HL-60 (cell line): ENCODE results near the gene FFAR2.
A peak's percentile ranks its signal among the peaks of the same experiment; 100 is the strongest.

Experiments used
- DNase-seq, 2 experiments: peaks; one replicate each; pipeline ENCODE4 v3.0.0-alpha.2; 2010 to 2020; ENCODE audit warnings: low read depth in 1 of 2, low spot score in 1 of 2
- H3K27ac ChIP-seq: fragments of 250-450 bp; sonication (Bioruptor Pico); replicated peaks from 2 replicates; pipeline ENCODE4 v1.5.1; 2020; ENCODE audit warnings: mild to moderate bottlenecking, moderate library complexity
- H3K27me3 ChIP-seq: fragments of 250-450 bp; sonication (Bioruptor Pico); 2 replicates; pipeline ENCODE4 v1.5.1; 2021; ENCODE audit warnings: mild to moderate bottlenecking, moderate library complexity; ENCODE audit not compliant: insufficient read depth, poor library complexity, severe bottlenecking
- H3K4me3 ChIP-seq: replicated peaks from 2 replicates; pipeline ENCODE4 v1.5.1; 2011; ENCODE audit warnings: mild to moderate bottlenecking, control low read depth, low read length; ENCODE audit not compliant: insufficient read depth
- GABPA ChIP-seq: IDR thresholded peaks from 2 replicates; pipeline ENCODE4 v1.6.1; 2012; ENCODE audit warnings: low read depth
- POLR2AphosphoS5 ChIP-seq: IDR thresholded peaks from 2 replicates; pipeline ENCODE4 v1.6.1; 2012; ENCODE audit warnings: low read depth
- SPI1 ChIP-seq: IDR thresholded peaks from 2 replicates; pipeline ENCODE4 v1.6.1; 2012; ENCODE audit warnings: low read depth, mild to moderate bottlenecking, borderline replicate concordance
- TF ChIP-seq, protein P1 (sequence below): IDR thresholded peaks from 2 replicates; pipeline ENCODE4 v1.6.1; 2012; ENCODE audit warnings: low read depth; ENCODE audit not compliant: insufficient replicate concordance
- TF ChIP-seq, protein P2 (sequence below): IDR thresholded peaks from one replicate; pipeline ENCODE4 v1.5.1; 2011; ENCODE audit warnings: low read length, control low read depth, inconsistent platforms; ENCODE audit not compliant: insufficient read depth

The FFAR2 gene

DNA sequence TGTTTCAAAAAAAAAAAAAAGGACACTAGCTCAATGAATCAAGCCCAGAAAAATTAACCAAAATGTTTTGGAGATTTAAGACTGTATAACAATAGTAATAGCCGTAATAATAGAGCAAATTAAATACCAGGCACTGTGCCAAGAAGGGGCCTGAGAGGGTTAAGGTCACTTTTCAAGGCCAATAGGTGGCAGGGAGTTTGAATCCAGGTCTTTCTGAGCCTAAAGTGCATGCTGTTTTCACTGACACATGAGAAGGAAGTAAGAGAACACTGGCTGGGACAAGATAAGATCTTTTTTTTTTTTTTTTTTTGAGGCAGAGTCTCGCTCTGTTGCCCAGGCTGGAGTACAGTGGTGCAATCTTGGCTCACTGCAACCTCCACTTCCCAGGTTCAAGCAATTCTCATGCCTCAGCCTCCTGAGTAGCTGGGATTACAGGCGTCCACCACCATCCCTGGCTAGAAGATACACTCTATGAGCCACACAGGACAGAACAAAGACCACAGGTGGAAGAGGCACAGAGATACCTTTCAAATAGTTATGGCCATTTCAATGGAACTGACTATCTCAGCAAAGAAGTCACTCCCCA is 7.7 kb downstream of the FFAR2 start:
- Histone ChIP-seq H3K4me3 (no peak overlapping the region), H3K27me3 (no peaks in the 10 kb centered on the region), H3K27ac (no peak overlapping the region)
- TF ChIP-seq, protein P1, sequence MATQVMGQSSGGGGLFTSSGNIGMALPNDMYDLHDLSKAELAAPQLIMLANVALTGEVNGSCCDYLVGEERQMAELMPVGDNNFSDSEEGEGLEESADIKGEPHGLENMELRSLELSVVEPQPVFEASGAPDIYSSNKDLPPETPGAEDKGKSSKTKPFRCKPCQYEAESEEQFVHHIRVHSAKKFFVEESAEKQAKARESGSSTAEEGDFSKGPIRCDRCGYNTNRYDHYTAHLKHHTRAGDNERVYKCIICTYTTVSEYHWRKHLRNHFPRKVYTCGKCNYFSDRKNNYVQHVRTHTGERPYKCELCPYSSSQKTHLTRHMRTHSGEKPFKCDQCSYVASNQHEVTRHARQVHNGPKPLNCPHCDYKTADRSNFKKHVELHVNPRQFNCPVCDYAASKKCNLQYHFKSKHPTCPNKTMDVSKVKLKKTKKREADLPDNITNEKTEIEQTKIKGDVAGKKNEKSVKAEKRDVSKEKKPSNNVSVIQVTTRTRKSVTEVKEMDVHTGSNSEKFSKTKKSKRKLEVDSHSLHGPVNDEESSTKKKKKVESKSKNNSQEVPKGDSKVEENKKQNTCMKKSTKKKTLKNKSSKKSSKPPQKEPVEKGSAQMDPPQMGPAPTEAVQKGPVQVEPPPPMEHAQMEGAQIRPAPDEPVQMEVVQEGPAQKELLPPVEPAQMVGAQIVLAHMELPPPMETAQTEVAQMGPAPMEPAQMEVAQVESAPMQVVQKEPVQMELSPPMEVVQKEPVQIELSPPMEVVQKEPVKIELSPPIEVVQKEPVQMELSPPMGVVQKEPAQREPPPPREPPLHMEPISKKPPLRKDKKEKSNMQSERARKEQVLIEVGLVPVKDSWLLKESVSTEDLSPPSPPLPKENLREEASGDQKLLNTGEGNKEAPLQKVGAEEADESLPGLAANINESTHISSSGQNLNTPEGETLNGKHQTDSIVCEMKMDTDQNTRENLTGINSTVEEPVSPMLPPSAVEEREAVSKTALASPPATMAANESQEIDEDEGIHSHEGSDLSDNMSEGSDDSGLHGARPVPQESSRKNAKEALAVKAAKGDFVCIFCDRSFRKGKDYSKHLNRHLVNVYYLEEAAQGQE: no peak
- TF ChIP-seq POLR2AphosphoS5: no peak
- TF ChIP-seq, protein P2, sequence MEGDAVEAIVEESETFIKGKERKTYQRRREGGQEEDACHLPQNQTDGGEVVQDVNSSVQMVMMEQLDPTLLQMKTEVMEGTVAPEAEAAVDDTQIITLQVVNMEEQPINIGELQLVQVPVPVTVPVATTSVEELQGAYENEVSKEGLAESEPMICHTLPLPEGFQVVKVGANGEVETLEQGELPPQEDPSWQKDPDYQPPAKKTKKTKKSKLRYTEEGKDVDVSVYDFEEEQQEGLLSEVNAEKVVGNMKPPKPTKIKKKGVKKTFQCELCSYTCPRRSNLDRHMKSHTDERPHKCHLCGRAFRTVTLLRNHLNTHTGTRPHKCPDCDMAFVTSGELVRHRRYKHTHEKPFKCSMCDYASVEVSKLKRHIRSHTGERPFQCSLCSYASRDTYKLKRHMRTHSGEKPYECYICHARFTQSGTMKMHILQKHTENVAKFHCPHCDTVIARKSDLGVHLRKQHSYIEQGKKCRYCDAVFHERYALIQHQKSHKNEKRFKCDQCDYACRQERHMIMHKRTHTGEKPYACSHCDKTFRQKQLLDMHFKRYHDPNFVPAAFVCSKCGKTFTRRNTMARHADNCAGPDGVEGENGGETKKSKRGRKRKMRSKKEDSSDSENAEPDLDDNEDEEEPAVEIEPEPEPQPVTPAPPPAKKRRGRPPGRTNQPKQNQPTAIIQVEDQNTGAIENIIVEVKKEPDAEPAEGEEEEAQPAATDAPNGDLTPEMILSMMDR: no peak
- no peak for DNase-seq

DNA sequence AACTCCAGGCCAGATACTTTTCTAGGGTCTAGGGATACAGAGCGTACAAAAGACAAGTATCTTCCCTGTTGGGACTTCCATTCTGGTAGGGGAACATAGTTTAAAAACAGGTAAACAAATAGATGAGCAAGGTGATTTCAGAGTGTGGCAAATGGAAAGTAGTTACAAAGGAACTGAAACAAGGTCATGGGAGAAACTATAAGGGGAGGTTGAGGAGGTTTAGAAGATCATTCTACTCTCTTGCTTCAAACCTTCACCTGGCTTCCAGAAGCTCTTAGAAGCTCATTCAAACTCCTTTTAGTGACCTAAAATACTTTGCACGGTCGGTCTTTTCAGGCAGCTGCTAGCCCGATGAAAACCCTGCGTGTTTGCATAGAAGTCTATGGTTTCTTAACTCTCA is 9.1 kb downstream of the FFAR2 start:
- TF ChIP-seq GABPA: no peak
- Histone ChIP-seq H3K27me3 (no peaks in the 10 kb centered on the region), H3K27ac (no peak overlapping the region), H3K4me3 (no peak overlapping the region)
- no peak for DNase-seq

DNA sequence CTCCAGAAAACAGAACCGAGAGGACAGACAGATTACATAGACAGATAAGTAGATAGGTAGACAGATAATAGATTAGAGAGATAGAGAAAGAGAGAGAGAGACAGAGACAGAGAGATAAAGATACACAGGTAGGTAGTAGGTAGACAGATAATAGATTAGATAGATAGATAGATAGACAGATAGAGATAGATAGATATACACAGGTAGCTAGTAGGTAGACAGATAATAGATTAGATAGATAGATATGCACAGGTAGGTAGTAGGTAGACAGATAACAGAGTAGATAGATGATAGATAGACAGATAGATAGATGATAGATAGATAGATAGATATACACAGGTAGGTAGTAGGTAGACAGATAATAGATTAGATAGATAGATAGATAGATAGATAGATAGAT is 10.1 kb downstream of the FFAR2 start:
- TF ChIP-seq, protein P1: no peak
- TF ChIP-seq, protein P2: no peak
- no peak for TF ChIP-seq SPI1
- TF ChIP-seq POLR2AphosphoS5: no peak
- no peak for TF ChIP-seq GABPA
- DNase-seq: no peak
- Histone ChIP-seq H3K27ac (no peak overlapping the region), H3K27me3 (no peaks in the 10 kb centered on the region), H3K4me3 (no peak overlapping the region)

DNA sequence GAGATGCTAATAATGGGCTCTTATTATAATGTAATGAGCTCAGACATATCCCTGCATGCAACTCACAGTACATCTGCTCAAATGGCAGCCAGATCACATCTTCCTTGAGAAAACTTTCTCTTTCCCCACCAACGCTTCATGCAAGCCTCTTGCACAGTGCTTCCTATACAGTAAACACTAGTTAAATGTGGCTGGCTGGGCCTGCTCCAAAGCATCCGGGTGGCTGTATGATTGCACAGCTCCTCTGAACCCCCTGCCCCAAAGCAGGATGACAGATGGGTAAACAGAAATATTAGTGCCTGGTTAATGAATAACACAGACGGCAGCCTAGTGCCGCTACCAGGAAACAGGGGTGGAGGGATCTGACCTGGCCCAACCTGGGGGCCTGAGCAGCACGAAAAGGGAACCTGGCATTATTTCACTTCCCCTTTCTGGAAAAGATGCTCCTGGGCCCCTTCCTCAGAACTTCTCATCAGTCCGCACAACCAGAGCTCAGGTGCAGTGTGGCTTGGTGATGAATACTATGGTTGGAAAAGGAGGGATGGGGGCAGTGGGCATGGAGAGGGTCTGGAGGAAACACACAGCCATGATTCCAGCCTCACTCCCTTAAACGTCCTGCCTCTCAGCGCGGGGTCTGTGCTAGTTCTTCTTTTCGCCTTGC is 10.8 kb downstream of the FFAR2 start:
- TF ChIP-seq GABPA (no peak), SPI1 (peak; percentile 97)
- no peak overlapping the region for H3K4me3 ChIP-seq
- DNase-seq: peak; percentile 64
- H3K27ac ChIP-seq: peak overlapping the region; percentile 42
- H3K27me3 ChIP-seq: no peaks in the 10 kb centered on the region
